ENCODE measurements around the gene LYZL4.

LYZL4 gene

DNA sequence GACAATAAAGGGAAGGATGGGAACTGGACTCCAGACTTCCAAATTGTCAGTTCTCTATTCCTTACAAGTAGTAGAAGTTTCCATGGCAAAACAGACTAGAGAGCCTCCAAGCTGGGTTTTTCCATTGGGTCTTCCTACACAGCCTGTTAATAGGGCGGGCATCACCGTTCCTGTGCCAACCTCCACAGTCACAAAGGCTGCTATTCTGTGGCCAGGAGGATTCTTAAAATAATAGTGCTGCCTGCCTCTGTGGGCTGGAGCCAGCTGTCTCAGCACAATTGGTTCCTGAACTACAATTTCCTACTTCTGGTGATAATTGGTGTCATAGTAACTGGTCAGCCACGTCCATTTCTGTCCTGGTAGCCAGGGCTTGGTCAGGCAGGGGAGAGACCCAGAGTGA lies 38.6 kb downstream of the LYZL4 start:
- no peak for DNase-seq (ENCODE audit: low spot score)

DNA sequence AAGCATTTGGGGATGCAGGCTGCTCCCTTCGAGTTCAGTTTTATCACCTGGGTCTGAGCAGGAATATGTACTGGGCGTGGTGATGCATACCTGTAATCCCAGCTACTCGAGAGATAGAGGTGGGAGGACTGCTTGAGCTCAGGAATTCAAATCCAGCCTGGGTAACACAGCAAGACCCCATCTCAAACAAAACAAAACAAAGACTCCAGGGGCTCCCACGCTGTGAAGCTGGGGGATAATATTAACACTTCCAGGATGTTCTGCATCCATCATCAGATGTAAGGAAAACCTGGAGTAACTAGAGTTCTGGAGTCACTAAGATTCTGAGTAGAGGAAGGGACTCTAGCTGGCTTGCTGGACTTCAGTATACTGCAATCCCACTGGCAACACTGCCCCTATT lies 40.6 kb downstream of the LYZL4 start:
- DNase-seq (ENCODE audit: low spot score): no peak

DNA sequence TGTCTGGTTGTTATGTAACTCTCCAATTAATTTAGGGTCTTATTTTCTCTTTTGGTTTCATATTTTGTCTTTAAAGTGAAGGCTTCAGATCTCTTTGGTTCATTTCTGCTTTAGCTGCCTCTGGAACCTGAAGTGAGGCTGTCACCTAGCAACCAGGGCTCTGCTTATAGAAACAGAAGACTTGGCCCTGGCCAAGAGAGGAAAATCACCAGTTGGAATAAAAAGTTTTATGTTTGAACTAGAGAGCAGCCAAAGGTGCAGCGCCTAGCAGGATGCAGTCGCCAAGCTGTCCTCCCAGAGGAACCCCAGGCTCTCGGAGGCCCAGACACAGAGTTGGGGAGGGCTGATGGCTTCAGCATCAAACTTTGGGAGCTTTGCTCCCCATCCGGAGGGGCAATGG lies 41.1 kb downstream of the LYZL4 start:
- DNase-seq (ENCODE audit: low spot score): no peak

DNA sequence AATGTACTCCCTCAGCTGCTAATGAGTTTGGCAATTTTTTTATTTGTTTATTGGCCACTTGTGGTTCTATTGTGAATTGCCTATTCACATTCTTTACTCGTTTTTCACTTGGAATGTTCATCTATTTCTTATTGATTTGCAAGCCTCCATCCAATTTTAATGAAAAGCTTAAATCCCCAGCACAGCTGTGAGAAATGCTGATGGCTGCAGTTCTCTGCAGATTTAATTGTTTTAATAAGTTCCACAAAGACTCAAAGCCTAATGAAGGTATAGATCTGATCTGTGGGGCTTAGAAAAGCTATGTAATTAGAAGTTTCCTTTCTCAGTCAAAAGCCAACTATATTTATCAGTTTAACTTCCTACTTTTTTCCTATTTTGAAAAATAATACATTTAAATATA lies 41.5 kb downstream of the LYZL4 start:
- DNase-seq (ENCODE audit: low spot score): no peak

DNA sequence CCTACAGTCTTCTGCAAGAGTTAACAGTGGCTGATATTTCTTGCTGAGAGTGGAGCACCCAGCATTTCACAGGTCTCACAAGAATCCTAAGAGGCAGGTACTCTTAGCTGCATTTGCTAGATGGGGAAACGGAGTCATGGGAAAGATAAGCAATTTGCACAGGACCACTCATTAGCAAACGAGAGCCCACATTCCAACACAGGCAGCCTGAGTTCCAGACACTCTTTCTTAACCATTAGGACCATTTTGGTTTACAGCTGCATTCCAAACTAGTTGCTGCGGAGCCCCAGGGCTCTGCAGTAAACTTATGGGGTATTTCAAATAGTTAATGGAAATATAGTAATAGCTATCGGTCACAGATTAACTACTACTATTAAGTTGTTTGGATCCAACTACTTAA lies 42.5 kb downstream of the LYZL4 start:
- DNase-seq (ENCODE audit: low spot score): no peak

DNA sequence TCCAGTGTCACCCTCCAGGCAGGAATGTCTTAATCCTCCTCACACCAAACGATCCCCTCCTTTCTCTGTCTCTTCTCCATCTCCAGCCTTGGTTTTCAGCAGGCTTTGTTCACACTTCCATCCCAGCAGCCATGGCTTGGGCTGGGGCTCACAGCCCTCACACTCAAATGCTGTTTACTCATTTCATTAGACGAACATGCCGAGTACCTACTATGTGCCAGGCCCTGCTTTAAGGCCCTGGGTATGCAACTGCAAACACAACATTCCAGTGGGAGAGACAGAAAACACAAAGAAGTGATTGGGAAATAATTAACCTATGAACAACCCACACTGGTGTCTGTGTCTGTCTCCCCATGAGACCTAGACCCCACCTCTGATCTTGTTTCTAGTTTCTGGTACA lies 43.9 kb downstream of the LYZL4 start:
- no peak for DNase-seq (ENCODE audit: low spot score)

DNA sequence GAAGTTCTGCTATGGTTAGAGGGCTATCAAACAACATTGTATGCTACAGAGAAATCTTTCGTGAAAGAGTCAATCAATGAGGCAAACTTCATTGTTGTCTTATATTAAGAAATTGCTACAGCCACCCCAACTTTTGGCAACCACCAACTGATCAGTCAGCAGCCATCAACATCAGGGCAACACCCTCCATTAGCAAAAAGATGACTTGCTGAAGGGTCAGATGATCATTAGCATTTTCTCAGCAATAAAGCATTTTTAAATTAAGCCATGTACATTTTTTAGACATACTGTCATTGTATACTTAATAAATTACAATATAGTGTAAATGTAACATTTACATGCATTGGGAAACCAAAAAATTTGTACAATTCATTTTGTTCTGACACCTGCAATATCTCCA lies 53.1 kb downstream of the LYZL4 start:
- no peak for DNase-seq (ENCODE audit: low spot score)

DNA sequence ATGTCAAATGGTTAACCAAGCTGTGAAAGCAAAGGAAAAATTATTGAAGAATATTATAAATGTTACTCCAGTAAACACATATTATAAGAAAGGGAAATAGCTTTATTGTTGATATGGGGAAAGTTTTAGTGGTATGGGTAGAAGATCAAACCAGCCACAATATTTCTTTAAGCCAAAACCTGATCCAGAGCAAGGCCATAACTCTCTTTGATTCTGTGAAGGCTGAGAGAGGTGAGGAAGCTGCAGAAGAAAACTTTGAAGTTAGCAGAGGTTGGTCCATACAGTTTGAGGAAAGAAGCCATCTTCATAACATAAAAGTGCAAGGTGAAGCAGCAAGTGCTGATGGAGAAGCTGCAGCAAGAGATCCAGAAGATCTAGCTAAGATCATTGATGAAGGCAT lies 54.8 kb downstream of the LYZL4 start:
- no peak for DNase-seq (ENCODE audit: low spot score)

DNA sequence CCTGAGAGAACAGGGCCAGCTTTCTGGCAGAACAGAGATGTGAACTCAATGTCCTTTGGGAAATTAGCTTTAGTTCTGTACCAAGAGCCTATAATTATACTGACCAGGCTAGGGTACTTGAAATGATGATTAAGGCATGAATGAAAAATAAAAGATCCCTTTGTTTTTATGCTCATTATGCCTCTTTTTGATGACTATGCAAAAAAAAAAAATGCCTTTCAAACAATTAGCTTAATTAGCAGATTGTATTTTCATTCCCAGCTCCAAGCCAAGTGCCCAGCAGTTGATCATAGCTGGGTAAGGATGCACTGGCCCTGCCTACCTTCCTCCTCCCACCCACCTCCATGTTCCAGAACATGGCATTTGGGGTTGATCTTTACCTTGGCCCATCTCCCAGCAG lies 56.8 kb downstream of the LYZL4 start:
- no peak for DNase-seq (ENCODE audit: low spot score)

DNA sequence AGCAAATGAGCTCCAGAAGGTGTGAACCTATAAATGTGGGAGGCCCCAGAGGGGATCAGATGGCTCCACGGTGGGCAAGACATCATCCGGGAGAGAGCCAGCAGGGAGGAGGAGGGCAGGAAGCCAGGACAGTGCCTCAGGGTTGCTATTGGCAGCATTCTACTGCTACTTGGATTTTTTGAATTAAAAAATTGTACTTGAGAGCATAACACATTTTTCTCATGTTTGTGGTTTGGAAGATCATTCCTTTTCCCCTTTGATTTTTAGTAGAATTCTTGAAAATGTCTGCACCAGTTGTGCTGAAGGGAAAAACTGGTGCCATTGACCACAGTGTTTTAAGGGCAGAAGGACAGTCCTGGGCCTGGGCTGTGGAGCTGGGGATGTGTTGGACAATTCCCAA lies 59.2 kb downstream of the LYZL4 start:
- no peak for DNase-seq (ENCODE audit: low spot score)

DNA sequence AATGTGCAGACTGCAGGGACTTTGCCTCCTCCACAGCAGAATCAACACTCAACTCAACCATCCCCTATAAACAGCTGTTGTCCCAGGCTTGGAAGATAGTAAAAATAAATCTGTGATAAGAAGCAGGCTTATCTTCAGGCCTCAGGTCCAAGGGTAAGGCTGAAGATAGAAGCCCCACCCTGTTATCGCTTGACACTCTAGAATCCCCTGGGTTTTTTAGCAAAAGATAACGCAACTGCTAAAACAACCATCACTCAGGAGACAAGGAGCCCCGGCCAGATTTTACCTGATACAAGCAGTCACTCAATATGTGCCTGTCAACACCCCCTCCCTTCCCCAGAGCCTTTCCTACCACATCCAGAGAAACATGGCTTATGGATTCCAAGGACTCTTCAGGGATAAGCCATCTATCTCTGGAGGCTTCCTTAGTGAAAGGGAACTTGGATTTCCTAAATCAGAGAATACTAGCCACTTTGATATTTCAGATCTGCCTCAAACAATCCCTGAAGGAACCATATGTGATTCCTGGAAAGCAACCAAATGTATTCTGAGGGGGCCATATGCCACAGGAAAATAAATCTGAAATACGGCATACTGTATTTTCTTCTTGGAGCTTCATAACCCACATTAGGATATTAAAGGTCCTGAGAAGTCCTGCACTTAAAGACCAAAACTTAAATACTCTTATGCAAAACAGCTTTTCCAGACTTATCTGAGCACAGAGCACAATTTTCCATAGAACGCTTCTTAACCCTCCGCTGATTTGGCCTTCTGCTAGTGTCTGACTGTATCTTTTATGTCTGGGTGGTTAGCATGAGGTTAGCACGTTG lies 60.4 kb downstream of the LYZL4 start:
- no peak for DNase-seq (ENCODE audit: low spot score)

DNA sequence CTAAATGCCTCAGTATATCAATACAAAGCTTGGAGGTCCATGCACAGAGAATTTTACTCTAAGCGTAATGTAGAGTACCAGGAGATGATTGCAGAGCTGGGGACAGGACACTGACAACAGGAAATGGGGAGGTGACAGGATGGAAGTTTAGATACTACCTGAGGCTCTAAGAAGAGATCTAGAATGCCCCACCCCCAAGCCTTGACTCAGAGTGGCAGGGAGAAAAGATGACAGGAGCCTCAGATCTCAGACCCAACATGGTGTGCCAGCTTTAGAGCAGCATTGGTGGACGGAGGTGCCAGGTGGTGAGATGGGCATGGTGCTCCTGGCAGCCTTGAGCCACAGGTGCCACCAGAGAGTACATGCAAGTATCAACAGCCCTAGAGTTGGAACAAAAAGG lies 62.5 kb downstream of the LYZL4 start:
- DNase-seq (ENCODE audit: low spot score): no peak
